Fibroblast of lung (primary cell): ENCODE measurements around the gene ULK2. TPM values are rescaled to one million over a fixed set of nuclear protein-coding genes. Genes with fewer than 3 reads are reported as not detected.

ENCODE experiments used
- DNase-seq, 2 donors: peaks; one replicate each; pipeline versions ENCODE4 v3.0.0 to v3.0.0-alpha.2; 2010; ENCODE audit warnings: low read depth in 2 of 2
- H2AFZ ChIP-seq: 2 replicates; pipeline ENCODE4 v1.5.1; 2012; ENCODE audit warnings: low read length, control low read depth, inconsistent platforms
- H3K27ac ChIP-seq: 2 replicates; pipeline ENCODE4 v1.5.1; 2011; ENCODE audit warnings: low read length, control low read depth; ENCODE audit not compliant: insufficient read depth
- H3K27me3 ChIP-seq: 2 replicates; pipeline ENCODE4 v1.5.1; 2011; ENCODE audit warnings: mild to moderate bottlenecking, low read length; ENCODE audit not compliant: control insufficient read depth, insufficient read depth
- H3K36me3 ChIP-seq: 2 replicates; pipeline ENCODE4 v1.5.1; 2011; ENCODE audit warnings: low read length; ENCODE audit not compliant: control insufficient read depth, insufficient read depth
- H3K4me1 ChIP-seq: 2 replicates; pipeline ENCODE4 v1.5.1; 2011; ENCODE audit warnings: low read length; ENCODE audit not compliant: control insufficient read depth, insufficient read depth; ENCODE audit errors: extremely low read depth
- H3K4me2 ChIP-seq: 2 replicates; pipeline ENCODE4 v1.5.1; 2011; ENCODE audit warnings: low read length, control low read depth; ENCODE audit not compliant: insufficient read depth; ENCODE audit errors: extremely low read depth
- H3K4me3 ChIP-seq, 4 experiments: fragments of 200-600 bp in 1 of 4; sonication (generic) in 1 of 4; replicated peaks in 1 of 4; 2 replicates each; pipeline ENCODE4 v1.5.1; 2011 to 2016; ENCODE audit warnings: low read length in 4 of 4, low read depth in 3 of 4, mild to moderate bottlenecking in 3 of 4, control low read depth in 2 of 4, inconsistent platforms in 1 of 4, mixed read lengths in 1 of 4; ENCODE audit not compliant: insufficient read depth in 1 of 4; ENCODE audit errors: control extremely low read depth in 1 of 4
- H3K79me2 ChIP-seq: 2 replicates; pipeline ENCODE4 v1.5.1; 2012; ENCODE audit warnings: mild to moderate bottlenecking, low read length, inconsistent platforms; ENCODE audit not compliant: control insufficient read depth, insufficient read depth
- H3K9ac ChIP-seq: 2 replicates; pipeline ENCODE4 v1.5.1; 2011; ENCODE audit warnings: mild to moderate bottlenecking, low read length, control low read depth; ENCODE audit not compliant: insufficient read depth
- H3K9me3 ChIP-seq: 2 replicates; pipeline ENCODE4 v1.5.1; 2012; ENCODE audit warnings: low read depth, low read length; ENCODE audit not compliant: control insufficient read depth, insufficient read depth
- H4K20me1 ChIP-seq: 2 replicates; pipeline ENCODE4 v1.5.1; 2011; ENCODE audit warnings: low read length; ENCODE audit not compliant: control insufficient read depth, insufficient read depth; ENCODE audit errors: extremely low read depth
- CTCF ChIP-seq, 2 donors: IDR thresholded peaks in 1 of 2; conservative IDR thresholded peaks in 1 of 2; 1 replicate in 1 of 2; 2 replicates in 1 of 2; pipeline ENCODE4 v1.5.1; 2011 to 2012; ENCODE audit warnings: low read length in 2 of 2, control low read depth in 1 of 2, inconsistent platforms in 1 of 2, low read depth in 1 of 2, mild to moderate bottlenecking in 1 of 2
- EZH2 ChIP-seq: IDR thresholded peaks from 2 replicates; pipeline ENCODE4 v1.5.1; 2012; ENCODE audit warnings: low read length, control low read depth, mild to moderate bottlenecking; ENCODE audit errors: missing control alignments
- polyA plus RNA-seq, 2 donors: library from polyadenylated mRNA; depleted of rRNA in 1 of 2; stranded (reverse) in 1 of 2; unstranded in 1 of 2; fragments of >200 nt; gene quantifications; 2 replicates each; pipeline ENCODE4 v1.2.1, GENCODE V29; 2011 to 2012; ENCODE audit warnings: missing spikeins in 1 of 2
- total RNA-seq: library from RNA; depleted of rRNA; stranded (reverse); fragments of >200 nt; gene quantifications from 2 replicates; pipeline ENCODE4 v1.2.1, GENCODE V29; 2014

Gene ULK2
- total and polyA plus RNA-seq, 2 donors (not counting 1 experiment from before 2014, with no cell fraction given) = 20.0 to 46.1 TPM

GRCh38 chr17:19748807-19749193, 118.9 kb downstream of the ULK2 start:
- Histone ChIP-seq H3K27ac (no peak overlapping the region), H3K4me1 (no peaks in the 10 kb centered on the region), H3K4me2 (no peak overlapping the region), H4K20me1 (no peaks in the 10 kb centered on the region), H3K79me2 (no peaks in the 10 kb centered on the region), H3K36me3 (no peaks in the 10 kb centered on the region), H2AFZ (no peak overlapping the region), H3K9me3 (no peaks in the 10 kb centered on the region), H3K9ac (no peak overlapping the region), H3K27me3 (peaks cover 4% of the 10 kb centered on the region), H3K4me3 (no peak overlapping the region)
- no peak for TF ChIP-seq CTCF (conservative IDR thresholded peaks at IDR 0.05 in 1 of 2, IDR thresholded peaks at IDR 0.05 in 1 of 2; ENCODE audit: low read depth in 1 of 2, low read length in 2 of 2)
- TF ChIP-seq EZH2 = no peak
- DNase-seq = no peak

- Histone ChIP-seq H3K9ac (no peak within 1 kb of the TSS), H3K4me3 (no peak within 1 kb of the TSS), H3K27ac (no peak within 1 kb of the TSS), H3K79me2 (no peaks in the 10 kb centered on the region), H2AFZ (no peak within 1 kb of the TSS), H3K4me2 (no peak within 1 kb of the TSS), H4K20me1 (no peaks in the 10 kb centered on the region), H3K36me3 (no peaks in the 10 kb centered on the region), H3K27me3 (peaks cover 4% of the 10 kb centered on the region), H3K4me1 (no peaks in the 10 kb centered on the region), H3K9me3 (no peaks in the 10 kb centered on the region)
- no peak for TF ChIP-seq EZH2
- no peak for TF ChIP-seq CTCF (conservative IDR thresholded peaks at IDR 0.05 in 1 of 2, IDR thresholded peaks at IDR 0.05 in 1 of 2; ENCODE audit: low read depth in 1 of 2, low read length in 2 of 2)
- DNase-seq = no peak
Observed at GRCh38 chr17:19747829-19748806, 119.6 kb downstream of the ULK2 start, which contains the start of gene ALDH3A1. Gene ALDH3A1, minus strand, starts transcription at chr17:19748298. Its CDS starts 3,169 bp downstream, at chr17:19745129.

- TF ChIP-seq CTCF (conservative IDR thresholded peaks at IDR 0.05 in 1 of 2, IDR thresholded peaks at IDR 0.05 in 1 of 2; ENCODE audit: low read depth in 1 of 2, low read length in 2 of 2) = no peak
- TF ChIP-seq EZH2 = no peak
- Histone ChIP-seq H3K9me3 (no peaks in the 10 kb centered on the region), H3K4me3 (no peak overlapping the region), H3K79me2 (no peaks in the 10 kb centered on the region), H3K4me2 (no peak overlapping the region), H3K27ac (no peak overlapping the region), H2AFZ (no peak overlapping the region), H3K9ac (no peak overlapping the region), H3K4me1 (no peaks in the 10 kb centered on the region), H4K20me1 (no peaks in the 10 kb centered on the region), H3K27me3 (peaks cover 4% of the 10 kb centered on the region), H3K36me3 (no peaks in the 10 kb centered on the region)
- no peak for DNase-seq
Observed at GRCh38 chr17:19747159-19747719, 120.5 kb downstream of the ULK2 start.
